Caco-2 (cell line): ENCODE data around the gene APOC4. TPM values are rescaled to one million over a fixed set of nuclear protein-coding genes. Genes with fewer than 3 reads are reported as not detected.

Experiments
- BruUV-seq: library from RNA; stranded (reverse); fragments of 400-500 nt; replicated peaks from 2 replicates; lab custom pipeline; 2021; lab: Mats Ljungman, UMichigan
- CTCF ChIA-PET: fragments of 300-600 bp; sonication (Branson Sonifier 250); formaldehyde crosslinking; loops from one replicate; lab custom pipeline; 2022; ENCODE audit warnings: antibody characterized with exemption; lab: Charles Lee
- POLR2A ChIA-PET: fragments of 300-600 bp; sonication (Branson Sonifier 250); formaldehyde crosslinking; loops from one replicate; lab custom pipeline; 2022; ENCODE audit warnings: antibody characterized with exemption; lab: Charles Lee
- DNase-seq, 2 experiments: peaks; one replicate each; pipeline versions ENCODE4 v3.0.0 to v3.0.0-alpha.2; 2020 to 2022
- H3K27me3 ChIP-seq: replicated peaks from 2 replicates; pipeline ENCODE4 v1.6.0; 2011; ENCODE audit warnings: low read length; ENCODE audit not compliant: control insufficient read depth, insufficient read depth
- H3K36me3 ChIP-seq: 2 replicates; pipeline ENCODE4 v1.5.1; 2011; ENCODE audit warnings: low read length; ENCODE audit not compliant: control insufficient read depth, insufficient read depth
- H3K4me1 ChIP-seq: fragments of 250-450 bp; sonication (Bioruptor Pico); 2 replicates; pipeline ENCODE4 v1.5.1; 2020; ENCODE audit warnings: mild to moderate bottlenecking
- H3K4me3 ChIP-seq: 2 replicates; pipeline ENCODE4 v1.5.1; 2011; ENCODE audit warnings: low read depth, mild to moderate bottlenecking, control low read depth, low read length
- H3K9me3 ChIP-seq: fragments of 250-450 bp; sonication (Bioruptor Pico); 2 replicates; pipeline ENCODE4 v1.5.1; 2020; ENCODE audit warnings: mild to moderate bottlenecking, moderate library complexity
- H3K27ac Mint-ChIP-seq: one replicate; pipeline ENCODE4 v1.8.0; 2022; ENCODE audit warnings: mixed read lengths; ENCODE audit not compliant: unreplicated experiment
- H3K27me3 Mint-ChIP-seq: one replicate; pipeline ENCODE4 v1.8.0; 2022; ENCODE audit warnings: mixed read lengths; ENCODE audit not compliant: insufficient read depth, unreplicated experiment
- H3K36me3 Mint-ChIP-seq: one replicate; pipeline ENCODE4 v1.8.0; 2022; ENCODE audit warnings: mild to moderate bottlenecking, mixed read lengths; ENCODE audit not compliant: insufficient read depth, unreplicated experiment
- H3K4me1 Mint-ChIP-seq: one replicate; pipeline ENCODE4 v1.8.0; 2022; ENCODE audit warnings: low read depth, mixed read lengths; ENCODE audit not compliant: unreplicated experiment
- H3K4me3 Mint-ChIP-seq: one replicate; pipeline ENCODE4 v1.8.0; 2022; ENCODE audit warnings: mild to moderate bottlenecking, moderate library complexity, mixed read lengths; ENCODE audit not compliant: unreplicated experiment
- H3K9me3 Mint-ChIP-seq: one replicate; pipeline ENCODE4 v1.8.0; 2022; ENCODE audit warnings: mixed read lengths; ENCODE audit not compliant: unreplicated experiment
- CTCF ChIP-seq, 2 experiments: fragments of 200-600 bp in 1 of 2; IDR thresholded peaks; 1 replicate in 1 of 2; 2 replicates in 1 of 2; pipeline versions ENCODE4 v1.5.1 to v1.8.0; 2011 to 2022; ENCODE audit warnings: antibody characterized with exemption in 1 of 2, control low read depth in 1 of 2, inconsistent platforms in 1 of 2, low read depth in 1 of 2, low read length in 1 of 2, mild to moderate bottlenecking in 1 of 2, moderate library complexity in 1 of 2; ENCODE audit not compliant: insufficient read depth in 1 of 2, severe bottlenecking in 1 of 2, unreplicated experiment in 1 of 2
- intact Hi-C: fragments of 100-400 bp; cut with micrococcal nuclease; formaldehyde crosslinking; loops from one replicate; pipeline ENCODE4 v1.10.0; 2022; ENCODE audit not compliant: unreplicated experiment
- total RNA-seq: library from RNA; stranded (reverse); gene quantifications from 2 replicates; pipeline ENCODE4 v1.2.3, GENCODE V29; 2022

Gene APOC4
- total RNA-seq, 1 experiment from 2014 or later: not detected

DNA sequence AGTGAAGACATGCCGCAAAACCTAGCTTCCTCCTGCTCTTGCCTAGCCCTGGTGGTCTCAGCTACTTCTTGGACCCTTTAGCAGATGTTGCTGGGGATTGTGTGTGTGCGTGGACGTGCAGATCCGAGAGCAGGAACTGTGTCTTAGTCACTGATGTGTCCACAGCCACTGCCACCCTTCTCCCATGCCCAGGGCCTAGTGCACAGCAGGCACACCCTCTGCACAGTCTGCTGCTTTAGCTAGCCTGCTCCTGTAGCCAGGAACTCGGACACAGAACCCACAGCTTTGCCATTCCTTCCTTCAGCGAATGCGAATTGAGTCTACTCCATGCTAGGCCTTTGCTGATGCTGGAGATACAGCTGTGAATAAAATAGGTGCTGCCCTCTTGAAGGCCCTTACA lies 15.5 kb downstream of the APOC4 start:
- Histone ChIP-seq H3K4me3 (no peak overlapping the region), H3K9me3 (no peaks in the 10 kb centered on the region), H3K27me3 (no peaks in the 10 kb centered on the region), H3K4me1 (peaks cover 7% of the 10 kb centered on the region), H3K36me3 (peaks cover 4% of the 10 kb centered on the region)
- no peak for DNase-seq
- BruUV-seq: no TSS peak
- CTCF ChIA-PET: interaction anchor here (0.9 kb wide), 1 partner anchor 53 kb away, joined by 3 read pairs; no protein-coding TSS in a partner anchor
- Mint-ChIP-seq H3K27me3 (no peaks in the 10 kb centered on the region), H3K9me3 (no peaks in the 10 kb centered on the region), H3K4me1 (peaks cover 16% of the 10 kb centered on the region), H3K36me3 (peaks cover 35% of the 10 kb centered on the region), H3K27ac (no peak overlapping the region), H3K4me3 (no peak overlapping the region)
- intact Hi-C loops: no loop called here
- POLR2A ChIA-PET: no interaction called here
- no peak for TF ChIP-seq CTCF (IDR thresholded peaks at IDR 0.05; ENCODE audit: insufficient read depth in 1 of 2, low read depth in 1 of 2, low read length in 1 of 2, severe bottlenecking in 1 of 2, unreplicated experiment in 1 of 2)

GRCh38 chr19:44958090-44958489 lies 16.1 kb downstream of the APOC4 start:
- no peak overlapping the region for H3K4me3 ChIP-seq
- H3K36me3 ChIP-seq: peaks cover 4% of the 10 kb centered on the region
- H3K9me3 ChIP-seq: no peaks in the 10 kb centered on the region
- no peak for DNase-seq
- peaks cover 39% of the 10 kb centered on the region for H3K36me3 Mint-ChIP-seq
- no peak overlapping the region for H3K4me3 Mint-ChIP-seq
- POLR2A ChIA-PET: no interaction called here
- peaks cover 16% of the 10 kb centered on the region for H3K4me1 Mint-ChIP-seq
- intact Hi-C loops: no loop called here
- TF ChIP-seq CTCF (IDR thresholded peaks at IDR 0.05; ENCODE audit: insufficient read depth in 1 of 2, low read depth in 1 of 2, low read length in 1 of 2, severe bottlenecking in 1 of 2, unreplicated experiment in 1 of 2): no peak
- no peaks in the 10 kb centered on the region for H3K27me3 ChIP-seq
- no TSS peak for BruUV-seq
- H3K27me3 Mint-ChIP-seq: no peaks in the 10 kb centered on the region
- H3K9me3 Mint-ChIP-seq: no peaks in the 10 kb centered on the region
- CTCF ChIA-PET: no interaction called here
- H3K4me1 ChIP-seq: peaks cover 7% of the 10 kb centered on the region
- no peak overlapping the region for H3K27ac Mint-ChIP-seq

- H3K9me3 Mint-ChIP-seq: no peaks in the 10 kb centered on the region
- Histone ChIP-seq H3K9me3 (no peaks in the 10 kb centered on the region), H3K4me1 (peaks cover 7% of the 10 kb centered on the region), H3K4me3 (no peak overlapping the region), H3K27me3 (no peaks in the 10 kb centered on the region), H3K36me3 (peaks cover 4% of the 10 kb centered on the region)
- no peak for DNase-seq
- POLR2A ChIA-PET: no interaction called here
- CTCF ChIA-PET: no interaction called here
- H3K4me1 Mint-ChIP-seq: peaks cover 16% of the 10 kb centered on the region
- no peaks in the 10 kb centered on the region for H3K27me3 Mint-ChIP-seq
- intact Hi-C loops: no loop called here
- TF ChIP-seq CTCF (IDR thresholded peaks at IDR 0.05; ENCODE audit: insufficient read depth in 1 of 2, low read depth in 1 of 2, low read length in 1 of 2, severe bottlenecking in 1 of 2, unreplicated experiment in 1 of 2): no peak
- H3K4me3 Mint-ChIP-seq: no peak overlapping the region
- H3K36me3 Mint-ChIP-seq: peaks cover 41% of the 10 kb centered on the region
- BruUV-seq: no TSS peak
- H3K27ac Mint-ChIP-seq: no peak overlapping the region
Observed at GRCh38 chr19:44959691-44960090, 17.7 kb downstream of the APOC4 start.
